HG03565 (cell line): ENCODE results near the gene ACACA.

ENCODE experiments used
- ATAC-seq: cut with Tn5 transposase; IDR thresholded peaks from one replicate; pipeline ENCODE4 v1.9.1; 2021; ENCODE audit warnings: mild to moderate bottlenecking, moderate library complexity; ENCODE audit not compliant: unreplicated experiment

The ACACA gene

GRCh38 chr17:37246085-37246484, 160.6 kb downstream of the ACACA start:
- no peak for ATAC-seq

DNA sequence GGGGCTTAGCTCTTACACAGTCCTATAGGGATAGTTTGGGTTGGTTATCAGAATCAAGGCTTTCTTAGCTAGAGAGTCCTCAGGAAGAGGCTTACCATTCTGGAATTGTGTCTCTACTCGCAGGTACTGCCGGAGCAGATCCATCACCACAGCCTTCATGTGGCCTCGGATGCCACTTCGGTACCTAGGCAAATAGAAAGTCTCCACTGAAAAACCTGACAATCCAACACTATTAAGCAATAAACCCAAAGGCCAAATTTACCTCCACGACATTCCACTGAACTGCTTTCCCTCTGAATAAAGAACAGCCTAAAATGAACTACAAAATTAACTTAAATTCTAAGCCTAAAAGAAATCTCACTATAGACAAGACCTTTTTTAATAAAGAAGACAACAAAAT, 166.3 kb downstream of the ACACA start:
- ATAC-seq, result no peak

DNA sequence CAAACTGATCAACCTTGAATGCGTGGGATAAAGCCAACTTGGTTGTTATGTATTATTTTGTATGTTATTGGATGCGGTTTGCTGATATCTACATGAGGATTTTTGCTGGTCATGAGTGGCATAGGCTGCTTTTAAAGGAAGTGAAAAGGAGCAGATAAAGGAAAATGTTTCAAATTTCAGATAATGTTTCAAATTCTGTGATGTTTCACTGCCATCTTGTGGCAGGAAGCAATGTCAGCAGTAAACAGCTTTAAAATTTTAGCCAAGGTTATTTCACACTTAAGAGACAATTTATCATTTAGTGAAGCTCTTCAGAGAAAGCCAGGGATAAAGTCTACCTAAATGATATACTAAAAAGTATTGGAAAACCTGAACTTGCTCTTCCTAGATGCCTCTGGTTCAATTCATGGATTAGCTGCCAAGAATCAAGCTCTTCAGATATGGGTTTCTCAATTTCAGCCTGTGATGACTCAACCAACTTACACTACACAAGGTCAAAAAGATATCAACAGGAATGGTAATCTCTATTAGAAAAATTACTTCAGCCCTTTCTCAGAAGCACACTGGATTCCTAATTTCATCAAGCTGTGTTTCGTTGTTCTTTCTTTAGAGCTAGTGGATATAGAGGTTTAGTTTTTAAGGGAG, 166.8 kb downstream of the ACACA start:
- no peak for ATAC-seq

DNA sequence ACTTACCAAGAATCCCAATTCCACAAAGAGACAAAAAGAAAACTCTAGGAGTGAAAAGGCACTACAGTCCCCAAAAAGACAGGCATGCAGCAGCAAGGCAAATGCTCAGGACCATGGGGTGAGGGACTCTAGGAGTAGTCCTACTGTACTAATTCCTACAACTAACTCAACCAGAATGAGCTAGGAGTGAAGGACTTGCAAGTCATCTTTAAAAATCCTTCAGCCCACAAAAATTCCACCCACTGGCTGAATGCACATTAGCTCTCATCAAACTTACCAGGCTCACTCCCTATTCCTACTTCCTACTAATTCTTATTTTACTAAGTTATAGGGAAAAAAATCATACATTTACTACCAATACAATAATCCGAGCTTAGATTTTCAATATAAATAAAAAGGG, 172.5 kb downstream of the ACACA start:
- ATAC-seq, result no peak

GRCh38 chr17:37233036-37233435, 173.6 kb downstream of the ACACA start:
- ATAC-seq, result no peak

GRCh38 chr17:37231887-37232286, 174.7 kb downstream of the ACACA start:
- no peak for ATAC-seq

GRCh38 chr17:37230633-37231032, 176.0 kb downstream of the ACACA start:
- ATAC-seq, result no peak

GRCh38 chr17:37225465-37225864, 181.2 kb downstream of the ACACA start:
- ATAC-seq, result no peak

- no peak for ATAC-seq
Observed at GRCh38 chr17:37221865-37222264, 184.8 kb downstream of the ACACA start.

DNA sequence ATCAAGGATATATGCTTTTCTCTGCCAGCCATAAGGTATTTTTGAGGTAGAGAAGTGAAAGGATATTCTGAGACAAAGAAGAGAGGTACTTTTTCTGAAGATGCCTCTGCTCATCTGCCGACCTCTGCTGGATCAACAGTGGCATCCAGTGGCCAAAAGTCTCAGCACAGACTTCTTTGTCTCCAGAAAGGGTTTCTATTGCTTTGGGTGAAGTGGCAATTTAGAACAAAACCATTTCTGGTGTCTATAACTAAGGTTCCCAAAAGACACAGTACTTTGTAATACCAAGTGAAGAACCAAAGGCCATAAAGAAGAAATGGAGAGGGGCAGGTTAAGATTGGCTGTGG, 186.1 kb downstream of the ACACA start:
- ATAC-seq, result no peak

DNA sequence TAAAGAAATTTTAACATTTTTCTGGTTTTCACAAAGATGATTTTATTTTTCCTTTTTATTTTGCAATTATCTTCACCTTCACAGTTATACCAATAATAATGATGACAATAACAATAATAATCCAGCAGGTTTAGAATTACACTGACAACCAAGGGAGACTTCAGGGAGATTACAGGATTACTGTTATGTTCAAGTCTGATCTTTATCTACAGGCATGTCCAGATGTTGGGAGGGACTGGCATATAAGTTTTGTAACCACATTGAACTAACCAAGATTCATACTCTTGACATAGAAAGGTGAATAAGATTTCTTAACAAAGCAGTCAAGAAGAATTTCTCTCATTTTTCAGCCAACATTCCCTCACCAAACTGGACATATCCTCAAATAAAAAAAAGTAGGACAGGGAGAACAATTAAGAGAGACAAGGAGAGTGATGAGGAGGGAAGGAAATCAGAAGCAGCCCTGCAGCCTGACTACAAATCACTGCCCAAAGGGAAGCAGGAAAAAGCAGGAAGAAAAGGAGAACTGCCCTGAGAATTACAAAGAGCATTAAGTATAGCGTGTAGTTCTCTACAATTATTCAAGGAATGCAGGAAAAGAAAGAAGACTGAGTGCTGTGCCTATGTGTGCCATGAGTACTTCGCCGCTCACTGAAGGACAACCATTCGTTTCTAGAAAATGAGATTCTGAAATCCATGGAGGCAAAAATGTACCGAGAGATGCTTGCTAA, 186.6 kb downstream of the ACACA start:
- ATAC-seq, result no peak

- no peak for ATAC-seq
Observed at GRCh38 chr17:37218849-37219248, 187.8 kb downstream of the ACACA start.

DNA sequence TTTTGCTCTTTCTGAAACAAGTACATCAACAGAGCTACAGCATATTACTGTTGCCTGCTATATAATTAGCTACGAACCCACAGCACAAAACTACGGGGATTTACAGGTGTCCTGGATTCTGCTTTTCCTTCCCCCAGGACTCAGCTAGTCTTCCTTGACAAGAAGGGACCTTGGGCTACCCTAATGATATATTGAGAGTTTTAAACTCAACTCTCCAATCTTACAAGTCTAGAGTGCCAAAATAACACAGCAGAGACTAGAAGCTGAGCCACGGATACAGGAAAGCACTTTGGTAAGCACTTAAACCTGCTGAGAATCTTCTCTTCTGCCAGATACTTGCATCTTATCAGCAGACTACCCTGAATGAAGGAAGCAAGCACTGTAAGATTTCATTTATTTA, 192.2 kb downstream of the ACACA start:
- ATAC-seq, result no peak

DNA sequence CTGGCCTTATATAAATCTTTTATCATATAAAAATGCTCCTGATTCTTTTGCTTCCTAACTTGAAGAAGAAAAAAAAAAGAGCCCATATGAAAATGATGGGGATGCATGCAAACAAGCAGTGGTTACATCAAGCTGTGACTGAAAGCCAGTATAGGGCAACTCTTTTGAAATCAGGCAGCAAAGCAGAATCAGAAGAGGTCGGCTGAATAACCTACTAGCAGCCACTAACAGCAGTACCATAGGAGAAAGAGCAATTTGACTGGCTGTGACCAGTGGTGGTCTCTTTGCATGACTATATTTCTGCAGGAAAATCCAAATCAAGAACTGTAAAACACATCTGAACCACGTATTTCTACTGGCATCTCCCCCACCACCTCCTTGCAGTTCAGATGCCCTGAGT, 192.7 kb downstream of the ACACA start:
- no peak for ATAC-seq

DNA sequence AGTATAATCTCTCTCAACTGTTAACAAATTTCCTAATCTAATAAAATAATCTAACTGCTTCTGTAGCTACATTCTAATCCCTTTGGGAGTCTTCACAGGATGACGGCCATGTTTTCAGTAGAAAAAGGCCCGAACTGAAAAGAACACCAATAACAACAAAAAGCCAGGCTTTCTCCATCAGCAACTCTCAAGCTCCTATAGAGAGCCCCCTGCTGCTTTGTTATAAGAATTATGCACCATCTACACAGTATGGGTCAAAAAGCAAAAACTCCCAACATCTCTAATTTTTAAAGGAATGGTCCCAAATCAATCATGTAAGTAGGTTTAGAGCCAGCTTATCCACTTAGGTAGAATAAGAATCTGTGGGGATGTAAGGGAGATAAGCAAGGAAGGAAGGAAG, 194.5 kb downstream of the ACACA start:
- ATAC-seq, result no peak

- no peak for ATAC-seq
Observed at GRCh38 chr17:37211136-37211535, 195.5 kb downstream of the ACACA start.

GRCh38 chr17:37207103-37207502, 199.5 kb downstream of the ACACA start:
- ATAC-seq, result no peak

DNA sequence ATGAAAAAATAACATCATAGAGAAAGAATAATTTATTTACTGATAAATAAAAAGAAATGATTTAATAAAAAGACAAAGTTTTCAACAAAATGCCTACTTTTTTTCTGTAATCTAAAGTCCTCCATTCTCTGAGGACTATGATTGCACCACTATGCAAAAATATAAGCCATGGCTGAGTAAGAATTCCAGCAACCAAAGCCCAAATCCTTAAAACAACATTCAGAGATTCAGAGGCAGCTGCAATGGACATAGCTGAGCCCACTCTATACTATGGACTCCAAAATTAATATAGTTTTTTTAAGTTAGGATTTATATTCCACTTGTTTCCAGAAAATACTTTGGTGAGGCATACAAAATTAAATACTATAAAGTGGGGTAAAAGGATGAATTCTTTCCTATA, 200.3 kb downstream of the ACACA start:
- ATAC-seq, result no peak

GRCh38 chr17:37200497-37200896, 206.1 kb downstream of the ACACA start:
- no peak for ATAC-seq

DNA sequence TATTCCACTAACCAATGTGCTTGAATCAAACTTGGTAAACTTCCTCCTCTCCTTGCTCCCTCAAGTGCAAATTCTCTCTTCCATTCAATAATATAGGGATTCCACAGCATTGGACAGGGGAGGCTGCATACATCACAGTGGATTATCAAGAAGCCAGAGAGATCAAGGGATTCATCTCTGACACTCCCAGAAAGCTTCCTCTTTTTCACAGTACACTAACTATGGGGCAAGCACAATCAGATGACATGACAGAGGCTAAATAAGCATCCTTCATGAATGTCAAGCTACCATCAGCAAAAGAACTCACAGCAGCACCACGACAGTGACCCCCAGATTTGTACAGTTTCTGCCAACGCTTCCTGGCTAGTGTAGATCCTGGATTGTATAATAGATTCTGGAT, 209.3 kb downstream of the ACACA start:
- ATAC-seq, result no peak

- ATAC-seq, result no peak
Observed at GRCh38 chr17:37194208-37194607, 212.4 kb downstream of the ACACA start.

DNA sequence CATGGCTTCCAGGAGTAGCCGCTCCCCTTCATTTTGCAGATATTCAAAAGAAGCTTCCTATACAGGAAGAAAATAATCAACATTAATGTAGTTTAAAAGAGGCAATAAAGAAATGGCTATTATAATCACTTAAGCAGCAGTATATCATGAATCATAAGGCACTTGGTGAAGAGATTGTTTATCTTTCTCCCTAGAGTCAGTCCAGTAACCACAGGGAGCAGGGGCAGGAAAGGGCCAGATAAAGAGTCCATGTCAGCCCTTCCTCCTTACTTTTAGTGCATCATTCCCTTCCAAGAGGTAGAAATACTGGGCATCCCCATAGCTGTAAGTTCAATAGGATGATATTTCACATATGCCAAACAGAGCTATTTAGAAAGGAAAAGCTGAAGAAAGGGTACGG, 215.4 kb downstream of the ACACA start:
- ATAC-seq, result no peak

GRCh38 chr17:37190493-37190892, 216.1 kb downstream of the ACACA start:
- no peak for ATAC-seq
